ENCODE measurements around the gene GNAL.

DNA sequence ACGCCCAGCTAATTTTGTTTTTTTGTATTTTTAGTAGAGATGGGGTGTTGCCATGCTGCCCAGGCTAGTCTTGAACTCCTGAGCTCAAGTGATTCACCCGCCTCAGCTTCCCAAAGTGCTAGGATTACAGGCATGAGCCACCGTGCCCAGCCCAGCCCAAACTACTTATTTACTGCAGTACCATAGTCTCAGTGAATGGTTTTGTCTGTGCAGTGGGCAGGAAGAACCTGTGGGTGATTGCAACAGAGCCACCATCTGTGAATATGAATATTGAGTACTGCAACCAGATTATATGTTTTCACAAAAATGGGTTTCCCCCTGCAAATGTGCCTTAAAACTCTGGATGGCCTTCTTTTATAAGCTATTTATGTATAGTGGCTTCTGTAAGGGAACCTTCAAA is 210.0 kb downstream of the GNAL start:
- no peak for TF ChIP-seq POLR2AphosphoS5 (IDR thresholded peaks at IDR 0.05; ENCODE audit: borderline replicate concordance, low read depth, low read length)
- TF ChIP-seq EZH2 (IDR thresholded peaks at IDR 0.05), result no peak
- no peak for TF ChIP-seq FOXP2 (optimal IDR thresholded peaks at IDR 0.05; ENCODE audit: control extremely low read depth, extremely low read length, insufficient read depth)
